Measurements from ENCODE around the gene SOX4.
"Not testable (repeated sequence)": the region's sequence is repeated elsewhere in the genome, so short reads cannot be mapped to it uniquely, and the experiment has no call there.

SOX4 gene

GRCh38 chr6:21593412-21593926 is at the start of gene SOX4:
Gene SOX4, plus strand, starts transcription at chr6:21593751. Its CDS starts 784 bp downstream, at chr6:21594535.
- Histone ChIP-seq H2AFZ (peak within 1 kb of the TSS; percentile 99), H3K4me3 (ENCODE audit: low read depth, low read length) (peak within 1 kb of the TSS; percentile 63), H3K9me3 (ENCODE audit: control insufficient read depth, low read length) (no peaks in the 10 kb centered on the region), H3K4me1 (no peaks in the 10 kb centered on the region), H3K27ac (peak within 1 kb of the TSS; percentile 94), H3K9ac (peak within 1 kb of the TSS; percentile 71), H3K27me3 (ENCODE audit: control insufficient read depth, insufficient read depth, low read length) (no peaks in the 10 kb centered on the region), H3K79me2 (no peaks in the 10 kb centered on the region), H3K36me3 (ENCODE audit: control insufficient read depth, insufficient read depth, low read length) (no peaks in the 10 kb centered on the region), H3K4me2 (ENCODE audit: low read length) (peak within 1 kb of the TSS; percentile 73)
- TF ChIP-seq CTCF (IDR thresholded peaks at IDR 0.05) = no peak

GRCh38 chr6:21552286-21552685 is 41.3 kb upstream of the SOX4 start:
- H3K4me2 ChIP-seq (ENCODE audit: low read length); H3K9ac ChIP-seq; H3K27ac ChIP-seq; H3K27me3 ChIP-seq (ENCODE audit: control insufficient read depth, insufficient read depth, low read length); H3K36me3 ChIP-seq (ENCODE audit: control insufficient read depth, insufficient read depth, low read length); H3K4me1 ChIP-seq; H3K4me3 ChIP-seq (ENCODE audit: low read depth, low read length); H2AFZ ChIP-seq; H3K9me3 ChIP-seq (ENCODE audit: control insufficient read depth, low read length); H3K79me2 ChIP-seq: not testable (repeated sequence)

GRCh38 chr6:21554286-21554685 is 39.3 kb upstream of the SOX4 start:
- no peak for TF ChIP-seq CTCF (IDR thresholded peaks at IDR 0.05)
- no peak overlapping the region for H3K27ac ChIP-seq
- H3K4me3 ChIP-seq (ENCODE audit: low read depth, low read length) = no peak overlapping the region
- H3K27me3 ChIP-seq (ENCODE audit: control insufficient read depth, insufficient read depth, low read length) = no peaks in the 10 kb centered on the region
- no peak overlapping the region for H3K9ac ChIP-seq
- no peaks in the 10 kb centered on the region for H3K36me3 ChIP-seq (ENCODE audit: control insufficient read depth, insufficient read depth, low read length)
- no peaks in the 10 kb centered on the region for H3K9me3 ChIP-seq (ENCODE audit: control insufficient read depth, low read length)
- no peaks in the 10 kb centered on the region for H3K4me1 ChIP-seq
- H3K79me2 ChIP-seq = no peaks in the 10 kb centered on the region
- no peak overlapping the region for H3K4me2 ChIP-seq (ENCODE audit: low read length)
- H2AFZ ChIP-seq = no peak overlapping the region

GRCh38 chr6:21555197-21555596 is 38.4 kb upstream of the SOX4 start:
- Histone ChIP-seq H3K79me2 (no peaks in the 10 kb centered on the region), H3K4me1 (no peaks in the 10 kb centered on the region), H3K4me3 (ENCODE audit: low read depth, low read length) (no peak overlapping the region), H2AFZ (no peak overlapping the region), H3K27me3 (ENCODE audit: control insufficient read depth, insufficient read depth, low read length) (no peaks in the 10 kb centered on the region), H3K9ac (no peak overlapping the region), H3K36me3 (ENCODE audit: control insufficient read depth, insufficient read depth, low read length) (no peaks in the 10 kb centered on the region), H3K27ac (no peak overlapping the region), H3K9me3 (ENCODE audit: control insufficient read depth, low read length) (no peaks in the 10 kb centered on the region), H3K4me2 (ENCODE audit: low read length) (no peak overlapping the region)
- TF ChIP-seq CTCF (IDR thresholded peaks at IDR 0.05) = no peak

GRCh38 chr6:21556511-21556910 is 37.0 kb upstream of the SOX4 start:
- H3K9ac ChIP-seq = no peak overlapping the region

More at GRCh38 chr6:21556511-21556910, 37.0 kb upstream of the SOX4 start:
- Histone ChIP-seq H3K79me2 (no peaks in the 10 kb centered on the region), H3K27me3 (ENCODE audit: control insufficient read depth, insufficient read depth, low read length) (no peaks in the 10 kb centered on the region), H3K36me3 (ENCODE audit: control insufficient read depth, insufficient read depth, low read length) (no peaks in the 10 kb centered on the region), H3K4me2 (ENCODE audit: low read length) (no peak overlapping the region), H3K4me3 (ENCODE audit: low read depth, low read length) (no peak overlapping the region), H3K27ac (no peak overlapping the region), H3K4me1 (no peaks in the 10 kb centered on the region), H2AFZ (no peak overlapping the region), H3K9me3 (ENCODE audit: control insufficient read depth, low read length) (no peaks in the 10 kb centered on the region)
- TF ChIP-seq CTCF (IDR thresholded peaks at IDR 0.05) = no peak

All from parathyroid adenoma (tissue), 2 donors.